Measurements from ENCODE around the gene ZNF70.

ZNF70 gene

DNA sequence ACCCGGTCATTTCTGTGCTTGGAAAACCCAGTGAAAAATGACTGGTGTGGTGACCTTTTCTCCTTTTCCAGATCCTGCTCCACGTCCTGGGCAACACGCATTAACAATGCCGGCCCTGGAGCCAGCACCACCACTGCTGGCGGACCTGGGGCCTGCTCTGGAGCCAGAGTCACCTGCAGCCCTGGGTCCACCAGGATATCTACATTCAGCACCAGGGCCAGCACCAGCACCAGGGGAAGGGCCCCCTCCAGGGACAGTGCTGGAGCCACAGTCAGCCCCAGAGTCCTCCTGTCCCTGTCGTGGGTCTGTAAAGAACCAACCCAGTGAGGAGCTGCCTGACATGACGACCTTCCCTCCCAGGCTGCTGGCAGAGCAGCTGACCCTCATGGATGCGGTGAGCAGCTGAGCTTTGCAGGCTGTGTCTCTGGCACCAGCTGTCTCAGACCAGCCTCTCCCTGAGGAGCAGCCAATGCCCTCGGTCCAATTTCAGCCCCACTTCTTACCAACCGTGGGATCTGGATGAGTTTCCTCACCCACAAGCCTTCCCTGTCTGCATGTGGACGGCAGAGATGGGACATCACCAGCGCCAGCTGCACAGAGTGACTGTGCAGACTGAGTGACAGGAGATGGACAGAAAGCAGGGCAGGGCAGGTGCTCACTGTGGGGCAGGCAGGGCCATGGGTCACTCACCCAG is 58.2 kb downstream of the ZNF70 start:
- DNase-seq (ENCODE audit: low read depth): no peak

DNA sequence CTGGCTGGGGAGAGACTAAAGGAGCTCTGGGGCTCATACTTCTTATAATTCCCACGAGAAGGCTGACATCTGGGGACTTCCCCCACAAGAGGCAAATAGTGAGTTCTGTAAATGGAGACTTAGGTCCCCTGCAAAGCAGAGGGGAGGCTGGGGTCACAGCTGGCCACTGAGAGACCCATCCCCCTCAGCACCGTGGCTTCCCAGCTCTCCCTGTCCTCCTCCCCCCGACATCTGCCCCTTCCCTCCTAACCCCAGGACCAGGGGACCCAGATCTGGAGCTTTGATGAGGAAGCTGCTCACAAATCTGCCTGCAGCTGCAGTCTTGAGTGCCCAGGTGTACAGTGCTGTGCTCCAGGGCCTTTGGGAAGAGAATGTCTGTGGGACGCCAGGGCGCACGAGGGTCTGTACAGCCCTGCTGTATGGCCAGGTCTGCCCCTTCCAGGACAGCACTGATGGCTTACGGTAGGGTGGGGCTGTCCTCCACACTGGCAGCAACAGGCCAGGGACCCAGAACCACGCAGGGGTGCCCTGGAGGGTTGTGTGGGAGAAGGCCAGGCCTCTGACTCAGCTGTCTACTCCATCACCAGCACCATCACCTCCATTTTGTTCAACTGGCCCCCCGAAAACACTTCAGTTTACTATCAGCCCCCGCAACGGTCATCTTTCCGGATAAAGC is 59.0 kb downstream of the ZNF70 start:
- DNase-seq (ENCODE audit: low read depth): no peak

- no peak for DNase-seq (ENCODE audit: low read depth)
These were observed 60.2 kb downstream of the ZNF70 start, which contains the start of gene RGL4 for GRCh38 chr22:23690713-23691112. RGL4 (plus strand) TSS chr22:23691013; CDS start chr22:23692031, 1,018 bp downstream.

DNA sequence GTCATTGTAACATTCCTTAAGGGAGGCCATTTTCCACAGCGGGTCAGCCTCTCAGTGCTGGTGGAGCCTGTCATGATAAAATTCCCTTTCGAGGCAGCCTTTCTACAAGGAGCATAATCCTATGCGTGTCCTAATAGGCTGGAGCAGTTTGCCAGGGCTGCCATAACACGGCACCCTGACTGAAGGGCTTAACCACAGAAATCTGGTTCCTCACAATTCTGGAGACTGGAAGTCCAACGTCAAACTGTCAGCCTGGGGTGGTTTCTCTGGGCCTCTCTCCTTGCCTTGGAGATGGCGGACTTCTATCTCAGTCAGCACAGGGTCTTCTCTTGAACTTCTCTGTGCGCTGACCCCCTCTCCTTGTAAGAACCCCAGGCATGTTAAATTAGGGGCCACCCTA is 61.5 kb downstream of the ZNF70 start:
- DNase-seq (ENCODE audit: low read depth): no peak

Data from fibroblast of gingiva (primary cell).